HEK293T (cell line): ENCODE results near the gene PCDHGB6.
A peak's percentile ranks its signal among the peaks of the same experiment; 100 is the strongest.
"Not testable (repeated sequence)": the region's sequence is repeated elsewhere in the genome, so short reads cannot be mapped to it uniquely, and the experiment has no call there.

ENCODE experiments used
- CTCF ChIA-PET: fragments of 350-600 bp; formaldehyde crosslinking; extraction: SDS; loops from one replicate; lab custom pipeline; 2021; ENCODE audit warnings: antibody characterized with exemption, inconsistent platforms; lab: Yijun Ruan, JAX
- POLR2A ChIA-PET: fragments of 350-600 bp; formaldehyde crosslinking; extraction: SDS; loops from one replicate; lab custom pipeline; 2020; ENCODE audit warnings: antibody characterized with exemption, inconsistent platforms; lab: Yijun Ruan, JAX
- DNase-seq: peaks from one replicate; pipeline ENCODE4 v3.0.0; 2012; ENCODE audit warnings: mixed read lengths; ENCODE audit errors: extremely low spot score
- BHLHE40 ChIP-seq: fragments of 450-650 bp; IDR thresholded peaks from 2 replicates; pipeline ENCODE4 v1.6.1; 2016; ENCODE audit warnings: mild to moderate bottlenecking, moderate library complexity, borderline replicate concordance
- CTBP1 ChIP-seq: fragments of 450-650 bp; IDR thresholded peaks from 2 replicates; pipeline ENCODE4 v1.6.1; 2016; ENCODE audit warnings: borderline replicate concordance
- FOXA1 ChIP-seq: fragments of 450-650 bp; IDR thresholded peaks from 2 replicates; pipeline ENCODE4 v1.6.1; 2016; ENCODE audit warnings: mild to moderate bottlenecking
- FOXK2 ChIP-seq: fragments of 450-650 bp; IDR thresholded peaks from 2 replicates; pipeline ENCODE4 v1.6.1; 2016; ENCODE audit warnings: mild to moderate bottlenecking
- FOXM1 ChIP-seq: fragments of 450-650 bp; IDR thresholded peaks from 2 replicates; pipeline ENCODE4 v1.6.1; 2017; ENCODE audit warnings: mild to moderate bottlenecking, borderline replicate concordance
- L3MBTL2 ChIP-seq: fragments of 450-650 bp; conservative IDR thresholded peaks from 2 replicates; pipeline ENCODE4 v1.6.1; 2016; ENCODE audit warnings: mild to moderate bottlenecking
- LEF1 ChIP-seq: fragments of 450-650 bp; IDR thresholded peaks from 2 replicates; pipeline ENCODE4 v1.6.1; 2017; ENCODE audit warnings: mild to moderate bottlenecking, borderline replicate concordance
- SP1 ChIP-seq: fragments of 450-650 bp; IDR thresholded peaks from 2 replicates; pipeline ENCODE4 v1.6.1; 2017
- SUZ12 ChIP-seq: fragments of 450-650 bp; IDR thresholded peaks from 2 replicates; pipeline ENCODE4 v1.6.1; 2016; ENCODE audit warnings: mild to moderate bottlenecking
- TARDBP ChIP-seq: fragments of 450-650 bp; IDR thresholded peaks from 2 replicates; pipeline ENCODE4 v1.6.1; 2016
- ZNF384 ChIP-seq: fragments of 450-650 bp; IDR thresholded peaks from 2 replicates; pipeline ENCODE4 v1.6.1; 2016
- TF ChIP-seq, protein P1 (sequence below): fragments of 450-650 bp; IDR thresholded peaks from 2 replicates; pipeline ENCODE4 v1.6.1; 2016

The PCDHGB6 gene

DNA sequence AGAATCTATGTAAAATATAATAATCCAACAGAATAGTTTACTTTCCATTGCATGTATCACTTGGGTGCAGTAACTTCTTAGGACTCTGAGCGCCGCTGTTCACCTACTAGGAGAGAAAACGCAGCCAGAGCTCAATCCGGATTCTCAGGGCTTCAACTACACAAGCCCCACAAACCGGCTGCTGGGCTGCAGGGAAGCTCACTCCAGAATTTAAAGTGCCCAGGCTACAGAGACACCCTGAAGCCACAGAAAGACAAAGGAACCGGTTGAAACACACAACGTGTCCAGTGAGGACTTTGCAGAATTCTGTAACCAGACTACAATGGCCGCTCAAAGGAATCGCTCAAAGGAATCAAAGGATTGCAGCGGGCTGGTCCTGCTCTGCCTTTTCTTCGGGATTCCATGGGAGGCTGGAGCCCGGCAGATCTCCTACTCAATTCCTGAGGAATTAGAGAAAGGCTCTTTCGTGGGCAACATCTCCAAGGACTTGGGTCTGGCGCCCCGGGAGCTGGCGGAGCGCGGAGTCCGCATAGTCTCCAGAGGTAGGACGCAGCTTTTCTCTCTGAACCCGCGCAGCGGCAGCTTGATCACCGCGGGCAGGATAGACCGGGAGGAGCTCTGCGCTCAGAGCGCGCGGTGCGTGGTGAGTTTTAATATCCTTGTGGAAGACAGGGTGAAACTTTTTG lies 5.2 kb downstream of the PCDHGB6 start, which contains the start of gene PCDHGA10:
Gene PCDHGA10 (plus strand): TSS at position 134 of the 686 bp plus-strand sequence. CDS start 189 bp downstream, at position 323.
- ChIA-PET CTCF (interaction anchor here (0.7 to 1.7 kb wide), 5 partner anchors 8 to 424 kb away, joined by 3 to 11 read pairs (median 5); partner anchors contain the start of genes PCDHGA11 and TAF7), POLR2A (no interaction called here)
- no peak for TF ChIP-seq FOXM1
- TF ChIP-seq FOXK2 = no peak
- TF ChIP-seq ZNF384 = no peak
- TF ChIP-seq TARDBP = no peak
- TF ChIP-seq SUZ12 = no peak
- TF ChIP-seq, protein P1, sequence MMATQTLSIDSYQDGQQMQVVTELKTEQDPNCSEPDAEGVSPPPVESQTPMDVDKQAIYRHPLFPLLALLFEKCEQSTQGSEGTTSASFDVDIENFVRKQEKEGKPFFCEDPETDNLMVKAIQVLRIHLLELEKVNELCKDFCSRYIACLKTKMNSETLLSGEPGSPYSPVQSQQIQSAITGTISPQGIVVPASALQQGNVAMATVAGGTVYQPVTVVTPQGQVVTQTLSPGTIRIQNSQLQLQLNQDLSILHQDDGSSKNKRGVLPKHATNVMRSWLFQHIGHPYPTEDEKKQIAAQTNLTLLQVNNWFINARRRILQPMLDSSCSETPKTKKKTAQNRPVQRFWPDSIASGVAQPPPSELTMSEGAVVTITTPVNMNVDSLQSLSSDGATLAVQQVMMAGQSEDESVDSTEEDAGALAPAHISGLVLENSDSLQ = no peak
- TF ChIP-seq SP1 = no peak
- no peak for TF ChIP-seq CTBP1
- DNase-seq = peak; percentile 45

DNA sequence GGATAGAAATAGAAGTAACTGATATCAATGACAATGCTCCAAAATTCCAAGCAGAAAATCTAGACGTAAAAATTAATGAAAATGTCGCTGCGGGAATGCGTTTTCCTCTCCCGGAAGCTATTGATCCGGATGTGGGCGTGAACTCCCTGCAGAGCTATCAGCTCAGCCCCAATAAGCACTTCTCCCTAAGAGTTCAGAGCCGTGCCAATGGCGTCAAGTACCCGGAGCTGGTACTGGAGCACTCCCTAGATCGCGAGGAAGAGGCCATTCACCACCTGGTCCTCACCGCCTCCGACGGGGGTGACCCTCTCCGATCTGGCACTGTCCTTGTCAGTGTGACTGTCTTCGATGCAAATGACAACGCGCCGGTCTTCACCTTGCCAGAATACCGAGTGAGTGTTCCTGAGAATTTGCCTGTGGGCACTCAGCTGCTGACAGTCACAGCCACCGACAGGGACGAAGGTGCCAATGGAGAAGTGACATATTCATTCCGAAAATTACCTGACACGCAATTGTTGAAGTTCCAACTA lies 5.8 kb downstream of the PCDHGB6 start:
- ChIA-PET POLR2A (no interaction called here), CTCF (interaction anchor here (1.7 kb wide), 2 partner anchors 7 to 150 kb away, joined by 8 to 11 read pairs; partner anchors contain the start of gene PCDHGA11)
- TF ChIP-seq ZNF384 = no peak
- no peak for TF ChIP-seq SP1
- no peak for DNase-seq

DNA sequence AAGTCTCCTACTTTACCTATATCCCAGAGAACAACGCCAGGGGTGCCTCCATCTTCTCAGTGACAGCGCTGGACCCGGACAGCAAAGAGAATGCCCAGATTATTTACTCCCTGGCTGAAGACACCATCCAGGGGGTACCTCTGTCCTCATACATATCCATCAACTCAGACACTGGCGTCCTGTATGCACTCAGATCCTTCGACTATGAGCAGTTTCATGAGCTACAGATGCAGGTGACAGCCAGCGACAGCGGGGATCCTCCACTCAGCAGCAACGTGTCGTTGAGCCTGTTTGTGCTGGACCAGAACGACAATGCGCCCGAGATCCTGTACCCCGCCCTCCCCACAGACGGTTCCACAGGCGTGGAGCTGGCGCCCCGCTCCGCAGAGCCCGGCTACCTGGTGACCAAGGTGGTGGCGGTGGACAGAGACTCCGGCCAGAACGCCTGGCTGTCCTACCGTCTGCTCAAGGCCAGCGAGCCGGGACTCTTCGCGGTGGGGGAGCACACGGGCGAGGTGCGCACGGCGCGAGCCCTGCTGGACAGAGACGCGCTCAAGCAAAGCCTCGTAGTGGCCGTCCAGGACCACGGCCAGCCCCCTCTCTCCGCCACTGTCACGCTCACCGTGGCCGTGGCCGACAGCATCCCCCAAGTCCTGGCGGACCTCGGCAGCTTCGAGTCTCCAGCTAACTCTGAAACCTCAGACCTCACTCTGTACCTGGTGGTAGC lies 6.9 kb downstream of the PCDHGB6 start:
- POLR2A ChIA-PET, CTCF ChIA-PET, DNase-seq: not testable (repeated sequence)

DNA sequence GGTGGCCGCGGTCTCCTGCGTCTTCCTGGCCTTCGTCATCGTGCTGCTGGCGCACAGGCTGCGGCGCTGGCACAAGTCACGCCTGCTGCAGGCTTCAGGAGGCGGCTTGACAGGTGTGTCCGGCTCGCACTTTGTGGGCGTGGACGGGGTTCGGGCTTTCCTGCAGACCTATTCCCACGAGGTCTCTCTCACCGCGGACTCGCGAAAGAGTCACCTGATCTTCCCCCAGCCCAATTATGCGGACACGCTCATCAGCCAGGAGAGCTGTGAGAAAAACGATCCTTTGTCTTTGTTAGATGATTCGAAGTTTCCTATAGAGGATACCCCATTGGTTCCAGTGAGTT lies 7.4 kb downstream of the PCDHGB6 start:
- POLR2A ChIA-PET, CTCF ChIA-PET, DNase-seq: not testable (repeated sequence)

GRCh38 chr5:141417494-141418172 lies 9.8 kb downstream of the PCDHGB6 start, which contains the start of gene PCDHGB7:
Gene PCDHGB7, plus strand, starts transcription at chr5:141417677. Its CDS starts 183 bp downstream, at chr5:141417860.
- CTCF ChIA-PET = interaction anchor here (0.6 to 1.1 kb wide), 7 partner anchors 11 to 221 kb away, joined by 3 to 4 read pairs (median 3); partner anchors contain the start of genes PCDHB14 and PCDHGC3
- POLR2A ChIA-PET = not testable (repeated sequence)

GRCh38 chr5:141419074-141419880 lies 11.5 kb downstream of the PCDHGB6 start:
- TF ChIP-seq L3MBTL2 = no peak
- no peak for TF ChIP-seq ZNF384
- no peak for TF ChIP-seq FOXK2
- no peak for TF ChIP-seq FOXA1
- TF ChIP-seq FOXM1 = no peak
- no peak for TF ChIP-seq BHLHE40
- TF ChIP-seq, protein P1 = no peak
- TF ChIP-seq SP1 = no peak
- TF ChIP-seq LEF1 = no peak
- ChIA-PET CTCF (no interaction called here), POLR2A (no interaction called here)
- DNase-seq = no peak

More at GRCh38 chr5:141417494-141418172, 9.8 kb downstream of the PCDHGB6 start, which contains the start of gene PCDHGB7:
- DNase-seq = peak; percentile 53

DNA sequence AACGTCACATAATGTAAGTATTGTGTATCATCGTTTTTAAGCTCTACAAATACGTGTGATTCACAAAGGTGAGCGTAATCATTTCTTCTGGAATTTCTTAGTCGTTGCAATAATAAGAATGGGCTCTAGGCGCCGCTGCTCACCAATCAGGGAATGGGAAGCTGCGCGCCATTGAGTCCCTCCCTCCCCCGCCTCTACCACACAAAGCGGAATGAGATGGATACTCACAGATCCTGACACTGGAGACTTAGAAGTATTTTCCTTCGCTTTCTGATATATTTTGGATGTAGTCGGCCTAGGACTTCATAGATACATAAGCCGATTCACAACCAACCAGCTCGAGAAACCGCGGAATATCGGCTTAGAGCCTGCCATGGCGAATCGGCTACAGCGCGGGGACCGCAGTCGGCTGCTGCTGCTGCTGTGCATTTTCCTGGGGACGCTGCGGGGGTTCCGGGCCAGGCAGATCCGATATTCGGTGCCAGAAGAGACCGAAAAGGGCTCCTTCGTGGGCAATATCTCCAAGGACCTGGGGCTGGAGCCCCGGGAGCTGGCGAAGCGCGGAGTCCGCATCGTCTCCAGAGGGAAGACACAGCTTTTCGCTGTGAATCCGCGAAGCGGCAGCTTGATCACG lies 13.2 kb downstream of the PCDHGB6 start, which contains the start of gene PCDHGA11:
Gene PCDHGA11 (plus strand): TSS at position 197 of the 634 bp plus-strand sequence. CDS start 177 bp downstream, at position 374.
- ChIA-PET CTCF (interaction anchor here (0.6 to 2.6 kb wide), 24 partner anchors 8 to 483 kb away, joined by 3 to 18 read pairs (median 5); partner anchors contain the start of genes PCDHB14, PCDHGA10, PCDHGA12 and PCDHGA2), POLR2A (no interaction called here)
- DNase-seq = peak; percentile 66
- no peak for TF ChIP-seq SP1
- peak; percentile 39; the same call in 1 of the 2 replicates for TF ChIP-seq L3MBTL2
